Vagina (tissue), 2 donors: ENCODE results near the gene FABP7. TPM values are rescaled to one million over a fixed set of nuclear protein-coding genes. Genes with fewer than 3 reads are reported as not detected.

ENCODE experiments used
- DNase-seq, 2 donors: peaks; one replicate each; pipeline ENCODE4 v3.0.0-alpha.2; 2017; ENCODE audit errors: extremely low spot score in 2 of 2
- H3K27ac ChIP-seq: fragments of 200-600 bp; sonication (generic); one replicate; pipeline ENCODE4 v1.5.1; 2019
- H3K27me3 ChIP-seq: fragments of 200-600 bp; sonication (generic); one replicate; pipeline ENCODE4 v1.5.1; 2019
- H3K36me3 ChIP-seq, 2 donors: fragments of 200-600 bp; sonication (generic); one replicate each; pipeline ENCODE4 v1.5.1; 2017 to 2019
- H3K4me1 ChIP-seq: fragments of 200-600 bp; sonication (generic); one replicate; pipeline ENCODE4 v1.5.1; 2019
- H3K4me3 ChIP-seq, 2 donors: fragments of 200-600 bp; sonication (generic); 1 replicate in 1 of 2; 2 replicates in 1 of 2; pipeline ENCODE4 v1.5.1; 2016 to 2019
- H3K9me3 ChIP-seq: fragments of 200-600 bp; sonication (generic); one replicate; pipeline ENCODE4 v1.5.1; 2019
- CTCF ChIP-seq, 3 experiments: fragments of 450-650 bp in 2 of 3; fragments of 200-600 bp in 1 of 3; sonication (generic) in 1 of 3; IDR thresholded peaks; one replicate each; pipeline ENCODE4 v1.5.1; 2017 to 2019; ENCODE audit warnings: antibody characterized with exemption in 3 of 3, mild to moderate bottlenecking in 2 of 3, moderate library complexity in 2 of 3
- POLR2A ChIP-seq, 2 donors: fragments of 450-650 bp; IDR thresholded peaks; one replicate each; pipeline ENCODE4 v1.6.1; 2017; ENCODE audit warnings: antibody characterized with exemption in 2 of 2, mild to moderate bottlenecking in 2 of 2, moderate library complexity in 2 of 2
- POLR2AphosphoS5 ChIP-seq, 2 donors: sonication (generic); formaldehyde crosslinking; IDR thresholded peaks; one replicate each; pipeline ENCODE4 v1.9.0; 2017; ENCODE audit warnings: antibody characterized with exemption in 2 of 2, mild to moderate bottlenecking in 2 of 2, low read depth in 1 of 2; ENCODE audit not compliant: insufficient read depth in 1 of 2
- intact Hi-C: fragments of 100-400 bp; cut with DNase I; formaldehyde crosslinking; loops from one replicate; pipeline ENCODE4 v1.15.1; 2023
- total RNA-seq: library from RNA; depleted of rRNA; stranded (reverse); fragments of >200 nt; gene quantifications from one replicate; pipeline ENCODE4 v1.2.3, GENCODE V29; 2016

Gene FABP7
- total RNA-seq, 1 donor from 2014 or later, result not detected

DNA sequence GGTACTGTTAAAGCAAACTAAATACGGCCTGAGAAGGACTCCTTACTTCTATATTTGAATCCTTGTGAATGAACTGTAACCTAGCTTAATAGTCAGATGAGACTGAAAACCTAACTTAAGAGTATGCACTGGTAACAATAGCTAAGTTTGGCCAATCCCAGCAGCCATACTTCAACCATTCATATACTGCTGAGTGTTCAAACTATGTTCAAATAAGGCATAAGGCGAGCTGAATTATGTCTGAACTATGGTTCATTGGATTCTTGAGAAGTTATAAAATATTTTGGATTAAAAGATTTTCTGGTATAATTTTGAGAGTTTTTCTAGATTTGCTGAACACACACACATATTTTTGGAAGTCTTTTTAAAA is 11.8 kb downstream of the FABP7 start:
- H3K4me3 ChIP-seq, result peak overlapping the region; percentile 70 to 78
- H3K27ac ChIP-seq, result peak overlapping the region; percentile 96

DNA sequence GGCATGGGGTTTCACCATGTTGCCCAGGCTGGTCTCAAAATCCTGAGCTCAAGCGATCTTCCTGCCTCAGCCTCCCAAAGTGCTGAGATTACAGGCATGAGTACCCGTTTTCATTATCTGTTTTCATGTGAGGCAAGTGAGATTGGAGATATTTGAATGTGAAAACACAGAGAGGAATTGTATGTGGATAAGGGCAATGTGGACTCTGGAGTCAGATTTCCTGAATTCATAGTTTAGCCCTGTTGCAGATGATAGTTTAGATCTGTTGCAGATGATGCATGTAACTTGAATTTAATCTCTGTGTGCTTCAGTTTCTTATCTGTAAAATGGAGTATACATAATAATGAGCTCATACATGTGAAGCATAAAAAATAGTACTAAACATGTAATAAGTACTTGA is 13.2 kb downstream of the FABP7 start:
- Histone ChIP-seq H3K27ac (peak overlapping the region; percentile 96), H3K4me1 (peaks cover 66% of the 10 kb centered on the region), H3K36me3 (peaks cover 0 to 6% of the 10 kb centered on the region in 2 donors), H3K27me3 (no peaks in the 10 kb centered on the region), H3K9me3 (no peaks in the 10 kb centered on the region), H3K4me3 (peak overlapping the region in 1 of 2 donors; percentile 78)
- no peak for TF ChIP-seq CTCF (IDR thresholded peaks at IDR 0.05)
- TF ChIP-seq POLR2AphosphoS5 (IDR thresholded peaks at IDR 0.05; ENCODE audit: insufficient read depth in 1 of 2, low read depth in 1 of 2), result no peak
- TF ChIP-seq POLR2A (IDR thresholded peaks at IDR 0.05), result no peak
- intact Hi-C loops, result no loop called here
- DNase-seq, result no peak

More for the DNA sequence above, 11.8 kb downstream of the FABP7 start:
- Histone ChIP-seq H3K36me3 (no peaks in the 10 kb centered on the region), H3K4me1 (peaks cover 57% of the 10 kb centered on the region), H3K9me3 (no peaks in the 10 kb centered on the region), H3K27me3 (no peaks in the 10 kb centered on the region)
- TF ChIP-seq CTCF (IDR thresholded peaks at IDR 0.05) (no peak), POLR2AphosphoS5 (IDR thresholded peaks at IDR 0.05; ENCODE audit: insufficient read depth in 1 of 2, low read depth in 1 of 2) (no peak), POLR2A (IDR thresholded peaks at IDR 0.05) (no peak)
- intact Hi-C loops, result no loop called here
- no peak for DNase-seq

DNA sequence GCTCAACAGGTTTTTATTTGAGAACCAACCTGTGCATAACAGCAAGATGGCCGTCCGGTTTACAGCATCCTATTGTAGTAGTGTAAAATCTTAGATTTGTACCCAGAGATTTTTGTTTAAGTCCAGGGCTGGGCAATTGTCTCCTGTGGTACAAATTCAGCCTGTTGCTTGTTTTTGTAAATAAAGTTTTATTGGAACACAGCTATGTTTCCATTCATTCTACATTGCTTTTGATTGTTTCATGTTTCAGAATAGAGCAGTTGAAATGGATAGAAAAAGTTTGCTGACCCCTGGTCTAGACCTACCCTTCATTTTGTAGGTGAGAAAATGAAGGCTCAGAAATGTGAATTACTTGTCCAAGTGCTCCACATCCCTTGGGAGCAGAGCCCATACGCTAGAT is 18.0 kb downstream of the FABP7 start:
- TF ChIP-seq POLR2AphosphoS5 (IDR thresholded peaks at IDR 0.05; ENCODE audit: insufficient read depth in 1 of 2, low read depth in 1 of 2) (no peak), POLR2A (IDR thresholded peaks at IDR 0.05) (no peak), CTCF (IDR thresholded peaks at IDR 0.05) (no peak)
- DNase-seq, result no peak
- Histone ChIP-seq H3K4me3 (no peak overlapping the region), H3K4me1 (peaks cover 73% of the 10 kb centered on the region), H3K27me3 (no peaks in the 10 kb centered on the region), H3K36me3 (peaks cover 0 to 6% of the 10 kb centered on the region in 2 donors), H3K9me3 (no peaks in the 10 kb centered on the region), H3K27ac (peak overlapping the region; percentile 65)
- intact Hi-C loops, result no loop called here

- Histone ChIP-seq H3K4me3 (no peak overlapping the region), H3K27me3 (no peaks in the 10 kb centered on the region), H3K9me3 (no peaks in the 10 kb centered on the region), H3K4me1 (peaks cover 72% of the 10 kb centered on the region), H3K27ac (peak overlapping the region; percentile 65), H3K36me3 (peaks cover 0 to 6% of the 10 kb centered on the region in 2 donors)
- peak in 1 of 2 donors; percentile 38 for TF ChIP-seq POLR2AphosphoS5 (IDR thresholded peaks at IDR 0.05; ENCODE audit: insufficient read depth in 1 of 2, low read depth in 1 of 2)
- no peak for TF ChIP-seq CTCF (IDR thresholded peaks at IDR 0.05)
- TF ChIP-seq POLR2A (IDR thresholded peaks at IDR 0.05), result no peak
- no peak for DNase-seq
- intact Hi-C loops, result no loop called here
Observed at GRCh38 chr6:122798099-122798641, 18.7 kb downstream of the FABP7 start.

GRCh38 chr6:122799140-122799745 is 19.7 kb downstream of the FABP7 start:
- H3K27ac ChIP-seq, result peak overlapping the region; percentile 65
- no peak overlapping the region for H3K4me3 ChIP-seq
- intact Hi-C loops, result no loop called here
- no peaks in the 10 kb centered on the region for H3K9me3 ChIP-seq
- TF ChIP-seq CTCF (IDR thresholded peaks at IDR 0.05) (no peak), POLR2A (IDR thresholded peaks at IDR 0.05) (no peak), POLR2AphosphoS5 (IDR thresholded peaks at IDR 0.05; ENCODE audit: insufficient read depth in 1 of 2, low read depth in 1 of 2) (no peak)
- no peaks in the 10 kb centered on the region for H3K27me3 ChIP-seq
- peaks cover 0 to 6% of the 10 kb centered on the region in 2 donors for H3K36me3 ChIP-seq
- H3K4me1 ChIP-seq, result peaks cover 81% of the 10 kb centered on the region
- DNase-seq, result no peak
